Esophagus muscularis mucosa (tissue), 4 donors: ENCODE measurements around the gene XAF1. TPM values are rescaled to one million over a fixed set of nuclear protein-coding genes. Genes with fewer than 3 reads are reported as not detected.
"Not testable (repeated sequence)": the region's sequence is repeated elsewhere in the genome, so short reads cannot be mapped to it uniquely, and the experiment has no call there.

Experiments
- DNase-seq: peaks from one replicate; pipeline ENCODE4 v3.0.0-alpha.2; 2017; ENCODE audit errors: extremely low spot score
- H3K27ac ChIP-seq, 4 donors: fragments of 200-600 bp; sonication (generic); replicated peaks in 1 of 4; 1 replicate in 3 of 4; 2 replicates in 1 of 4; pipeline ENCODE4 v1.5.1; 2016 to 2019; ENCODE audit warnings: mild to moderate bottlenecking in 1 of 4
- H3K27me3 ChIP-seq, 4 donors: fragments of 200-600 bp; sonication (generic); one replicate each; pipeline versions ENCODE4 v1.5.1 to v1.6.0; 2016 to 2019
- H3K36me3 ChIP-seq, 4 donors: fragments of 200-600 bp; sonication (generic); one replicate each; pipeline ENCODE4 v1.5.1; 2016 to 2019
- H3K4me1 ChIP-seq, 4 donors: fragments of 200-600 bp; sonication (generic); one replicate each; pipeline ENCODE4 v1.5.1; 2016 to 2019
- H3K4me3 ChIP-seq, 4 donors: fragments of 200-600 bp; sonication (generic); 1 replicate in 2 of 4; 2 replicates in 2 of 4; pipeline ENCODE4 v1.5.1; 2016 to 2019; ENCODE audit warnings: mild to moderate bottlenecking in 4 of 4, moderate library complexity in 1 of 4
- H3K9me3 ChIP-seq, 4 donors: fragments of 200-600 bp; sonication (generic); 1 replicate in 3 of 4; 2 replicates in 1 of 4; pipeline ENCODE4 v1.5.1; 2016 to 2019
- EP300 ChIP-seq: sonication (generic); formaldehyde crosslinking; IDR thresholded peaks from one replicate; pipeline ENCODE4 v1.6.1; 2017; ENCODE audit warnings: antibody characterized with exemption
- POLR2A ChIP-seq: fragments of 450-650 bp; IDR thresholded peaks from one replicate; pipeline ENCODE4 v1.6.1; 2017; ENCODE audit warnings: antibody characterized with exemption, moderate library complexity, mild to moderate bottlenecking, low read depth
- POLR2AphosphoS5 ChIP-seq, 2 donors: sonication (generic); formaldehyde crosslinking; IDR thresholded peaks; one replicate each; pipeline ENCODE4 v1.6.1; 2017; ENCODE audit warnings: antibody characterized with exemption in 2 of 2
- WGBS: methylation state at CpG from one replicate; pipeline ENCODE4 v1.1.5; 2018; 5-methylcytosine and 5-hydroxymethylcytosine counted together
- intact Hi-C: fragments of 100-400 bp; cut with DNase I; formaldehyde crosslinking; loops from one replicate; pipeline ENCODE4 v1.15.1; 2023
- total RNA-seq, 4 donors: library from RNA; depleted of rRNA; stranded (reverse); fragments of >200 nt; gene quantifications; one replicate each; pipeline versions ENCODE4 v1.1.0 to v1.2.1, GENCODE V29; 2016
- TF ChIP-seq, protein P1 (sequence below), 3 experiments: fragments of 200-600 bp in 2 of 3; fragments of 450-650 bp in 1 of 3; sonication (generic) in 2 of 3; IDR thresholded peaks; one replicate each; pipeline ENCODE4 v1.5.1; 2017 to 2019; ENCODE audit warnings: antibody characterized with exemption in 3 of 3, mild to moderate bottlenecking in 2 of 3, moderate library complexity in 1 of 3

XAF1 gene
- total RNA-seq, 4 donors from 2014 or later: 11.1 to 35.3 (median 15.9) TPM

DNA sequence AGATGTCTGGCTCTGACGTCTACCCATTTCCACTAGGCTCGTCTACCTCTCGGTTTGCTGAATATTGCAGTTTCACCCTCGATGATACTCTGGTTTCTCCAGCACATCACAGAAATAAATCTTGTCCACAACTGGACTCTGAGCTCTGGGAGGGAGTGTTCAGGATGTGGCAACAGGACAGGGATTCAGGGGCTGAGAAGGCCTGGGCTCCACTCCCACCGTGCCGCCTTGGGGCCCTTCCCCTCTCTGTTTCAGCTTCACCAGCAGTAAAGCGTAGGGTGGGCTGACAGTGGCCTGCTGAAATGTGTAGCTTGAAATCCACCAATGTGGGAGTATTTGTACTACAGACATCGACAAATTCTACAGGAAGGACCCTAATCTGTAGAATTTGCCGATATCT is 55.7 kb downstream of the XAF1 start:
- H3K4me1 ChIP-seq: no peaks in the 10 kb centered on the region
- DNase-seq: no peak
- no peak overlapping the region for H3K4me3 ChIP-seq
- H3K27me3 ChIP-seq: peaks cover 0 to 32% (median 0%) of the 10 kb centered on the region in 4 donors
- 76% methylated on average over 9 of the region's 9 CpGs for WGBS
- no peak overlapping the region for H3K27ac ChIP-seq
- no peaks in the 10 kb centered on the region for H3K36me3 ChIP-seq
- TF ChIP-seq, protein P1, sequence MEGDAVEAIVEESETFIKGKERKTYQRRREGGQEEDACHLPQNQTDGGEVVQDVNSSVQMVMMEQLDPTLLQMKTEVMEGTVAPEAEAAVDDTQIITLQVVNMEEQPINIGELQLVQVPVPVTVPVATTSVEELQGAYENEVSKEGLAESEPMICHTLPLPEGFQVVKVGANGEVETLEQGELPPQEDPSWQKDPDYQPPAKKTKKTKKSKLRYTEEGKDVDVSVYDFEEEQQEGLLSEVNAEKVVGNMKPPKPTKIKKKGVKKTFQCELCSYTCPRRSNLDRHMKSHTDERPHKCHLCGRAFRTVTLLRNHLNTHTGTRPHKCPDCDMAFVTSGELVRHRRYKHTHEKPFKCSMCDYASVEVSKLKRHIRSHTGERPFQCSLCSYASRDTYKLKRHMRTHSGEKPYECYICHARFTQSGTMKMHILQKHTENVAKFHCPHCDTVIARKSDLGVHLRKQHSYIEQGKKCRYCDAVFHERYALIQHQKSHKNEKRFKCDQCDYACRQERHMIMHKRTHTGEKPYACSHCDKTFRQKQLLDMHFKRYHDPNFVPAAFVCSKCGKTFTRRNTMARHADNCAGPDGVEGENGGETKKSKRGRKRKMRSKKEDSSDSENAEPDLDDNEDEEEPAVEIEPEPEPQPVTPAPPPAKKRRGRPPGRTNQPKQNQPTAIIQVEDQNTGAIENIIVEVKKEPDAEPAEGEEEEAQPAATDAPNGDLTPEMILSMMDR (IDR thresholded peaks at IDR 0.05): no peak
- no peak for TF ChIP-seq POLR2AphosphoS5 (IDR thresholded peaks at IDR 0.05)
- no peak for TF ChIP-seq EP300
- no peak for TF ChIP-seq POLR2A
- intact Hi-C loops: no loop called here
- peaks cover 0 to 7% (median 3%) of the 10 kb centered on the region in 4 donors for H3K9me3 ChIP-seq

DNA sequence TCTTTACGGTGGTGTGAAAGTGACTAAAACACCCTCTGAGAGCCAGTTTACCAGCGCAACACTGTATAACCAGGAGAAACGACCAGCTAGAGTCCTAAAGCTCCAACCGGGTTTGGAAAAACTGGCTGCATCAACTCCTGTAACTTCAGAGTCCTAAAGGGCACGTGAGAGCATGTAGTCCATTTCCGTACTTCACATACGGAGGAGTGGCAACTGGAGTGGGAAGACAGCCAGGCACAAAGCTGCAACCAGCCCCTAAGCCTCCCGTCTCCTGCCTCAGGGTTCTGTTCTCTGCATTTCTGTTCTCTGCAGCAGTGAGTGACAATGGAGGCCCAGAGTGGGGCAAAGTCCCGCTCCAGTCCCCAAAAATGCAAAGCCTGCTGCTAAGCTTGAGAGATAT is 56.4 kb downstream of the XAF1 start:
- intact Hi-C loops: no loop called here
- DNase-seq: no peak
- no peak overlapping the region for H3K27ac ChIP-seq
- no peak overlapping the region for H3K4me3 ChIP-seq
- no peak for TF ChIP-seq EP300
- TF ChIP-seq POLR2AphosphoS5 (IDR thresholded peaks at IDR 0.05): no peak
- TF ChIP-seq POLR2A: no peak
- TF ChIP-seq, protein P1 (IDR thresholded peaks at IDR 0.05): no peak
- WGBS: 64% methylated on average over 9 of the region's 9 CpGs
- H3K9me3 ChIP-seq: peaks cover 0 to 7% (median 3%) of the 10 kb centered on the region in 4 donors
- H3K36me3 ChIP-seq: no peaks in the 10 kb centered on the region
- no peaks in the 10 kb centered on the region for H3K4me1 ChIP-seq
- H3K27me3 ChIP-seq: peaks cover 0 to 32% (median 0%) of the 10 kb centered on the region in 4 donors

DNA sequence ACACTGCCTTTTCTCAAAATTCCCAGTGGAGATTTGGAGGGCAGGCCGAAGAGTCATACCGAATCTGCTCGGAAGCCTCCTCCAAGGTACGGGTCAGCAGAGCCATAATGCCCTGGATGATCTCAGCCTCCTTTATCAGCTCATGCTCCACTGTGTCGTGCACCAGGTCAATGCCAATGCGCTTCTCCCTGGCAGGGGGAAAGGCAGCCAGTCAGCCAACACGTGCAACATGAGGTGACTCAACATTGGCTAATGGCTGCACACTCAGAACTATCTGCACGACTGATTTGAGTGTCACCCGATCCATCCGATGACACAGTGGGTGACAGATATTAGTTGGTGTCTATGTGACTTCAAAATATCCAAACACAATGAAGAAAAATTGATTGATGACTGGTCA is 59.9 kb downstream of the XAF1 start:
- Histone ChIP-seq H3K36me3 (no peaks in the 10 kb centered on the region), H3K27me3 (peaks cover 0 to 15% (median 0%) of the 10 kb centered on the region in 4 donors), H3K4me1 (no peaks in the 10 kb centered on the region), H3K4me3 (no peak overlapping the region), H3K27ac (no peak overlapping the region), H3K9me3 (peaks cover 0 to 3% (median 0%) of the 10 kb centered on the region in 4 donors)
- peak; percentile 21 for DNase-seq
- intact Hi-C loops: no loop called here
- 87% methylated on average over 10 of the region's 10 CpGs for WGBS
- TF ChIP-seq POLR2AphosphoS5 (IDR thresholded peaks at IDR 0.05): no peak

DNA sequence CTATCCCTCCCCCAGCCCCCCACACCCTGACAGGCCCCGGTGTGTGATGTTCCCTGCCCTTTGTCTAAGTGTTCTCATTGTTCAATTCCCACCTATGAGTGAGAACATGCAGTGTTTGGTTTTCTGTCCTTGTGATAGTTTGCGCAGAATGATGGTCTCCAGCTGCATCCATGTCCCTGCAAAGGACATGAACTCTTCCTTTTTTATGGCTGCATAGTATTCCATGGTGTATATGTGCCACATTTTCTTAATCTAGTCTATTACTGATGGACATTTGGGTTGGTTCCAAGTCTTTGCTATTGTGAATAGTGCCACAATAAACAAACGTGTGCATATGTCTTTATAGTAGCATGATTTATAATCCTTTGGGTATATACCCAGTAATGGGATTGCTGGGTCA is 60.5 kb downstream of the XAF1 start:
- peaks cover 0 to 15% (median 0%) of the 10 kb centered on the region in 4 donors for H3K27me3 ChIP-seq
- H3K9me3 ChIP-seq, H3K36me3 ChIP-seq, intact Hi-C loops, H3K4me3 ChIP-seq, H3K4me1 ChIP-seq, DNase-seq, H3K27ac ChIP-seq: not testable (repeated sequence)
- WGBS: 86% methylated on average over 3 of the region's 3 CpGs

DNA sequence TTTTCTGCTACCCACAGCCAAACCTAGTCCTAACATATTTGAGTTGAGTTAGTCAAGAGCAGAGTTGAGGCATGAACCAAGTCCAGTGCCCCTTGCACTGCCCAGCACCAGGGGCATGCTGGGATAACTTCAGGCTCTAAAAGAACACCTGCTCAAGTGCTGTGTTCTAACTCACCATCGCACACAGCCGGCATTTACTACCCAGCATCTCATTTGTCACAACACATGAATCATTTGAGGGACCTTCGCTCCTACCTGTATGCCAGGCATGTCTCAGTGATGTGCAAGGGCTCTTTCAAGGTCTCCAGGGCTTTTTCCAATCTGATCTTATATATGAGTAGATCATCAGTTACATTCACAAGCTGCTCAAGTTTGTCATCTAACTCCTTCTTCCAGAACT is 63.1 kb downstream of the XAF1 start:
- Histone ChIP-seq H3K36me3 (no peaks in the 10 kb centered on the region), H3K27ac (no peak overlapping the region), H3K4me3 (no peak overlapping the region), H3K27me3 (peaks cover 0 to 9% (median 0%) of the 10 kb centered on the region in 4 donors), H3K4me1 (no peaks in the 10 kb centered on the region), H3K9me3 (peaks cover 0 to 7% (median 0%) of the 10 kb centered on the region in 4 donors)
- intact Hi-C loops: no loop called here
- WGBS: 92% methylated on average over 3 of the region's 3 CpGs
- no peak for TF ChIP-seq POLR2AphosphoS5 (IDR thresholded peaks at IDR 0.05)
- TF ChIP-seq EP300: no peak
- TF ChIP-seq, protein P1 (IDR thresholded peaks at IDR 0.05): no peak
- TF ChIP-seq POLR2A: no peak
- DNase-seq: peak; percentile 37

DNA sequence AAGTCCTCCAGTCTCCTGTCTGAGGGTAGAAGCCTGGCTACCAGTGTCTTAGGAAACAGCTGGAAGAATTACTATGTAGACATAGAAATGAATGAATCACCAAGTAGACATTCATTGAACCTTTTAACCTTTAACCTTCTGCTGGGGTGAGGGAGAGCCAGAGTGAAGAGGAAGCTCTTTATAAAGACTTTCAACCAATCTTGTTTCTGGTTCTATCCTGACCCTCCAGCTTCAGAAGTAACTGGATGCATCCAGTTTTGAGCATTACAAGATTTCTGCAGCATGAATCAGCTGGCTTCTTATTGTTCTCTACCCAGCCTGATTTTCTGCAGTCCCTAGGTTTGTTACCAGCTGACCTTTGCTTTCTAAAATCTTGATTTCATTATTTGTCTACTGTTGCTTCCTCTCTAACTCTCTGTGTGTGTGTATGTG is 67.2 kb downstream of the XAF1 start:
- TF ChIP-seq, protein P1 (IDR thresholded peaks at IDR 0.05): no peak
- no peak for TF ChIP-seq EP300
- TF ChIP-seq POLR2A: no peak
- no peak for TF ChIP-seq POLR2AphosphoS5 (IDR thresholded peaks at IDR 0.05)
- intact Hi-C loops: no loop called here
- peak; percentile 55 for DNase-seq

More for the DNA sequence above, 67.2 kb downstream of the XAF1 start:
- H3K4me1 ChIP-seq: no peaks in the 10 kb centered on the region
- H3K4me3 ChIP-seq: no peak overlapping the region
- H3K27me3 ChIP-seq: peaks cover 0 to 5% (median 0%) of the 10 kb centered on the region in 4 donors
- no peaks in the 10 kb centered on the region for H3K36me3 ChIP-seq
- H3K9me3 ChIP-seq: peaks cover 0 to 7% (median 0%) of the 10 kb centered on the region in 4 donors
- no peak overlapping the region for H3K27ac ChIP-seq
